AG09319 (cell line): Measurements from ENCODE around the gene GMNN.
"Not testable (repeated sequence)": the region's sequence is repeated elsewhere in the genome, so short reads cannot be mapped to it uniquely, and the experiment has no call there.

ENCODE experiments used
- DNase-seq: peaks from one replicate; pipeline ENCODE4 v3.0.0-alpha.2; 2010; ENCODE audit warnings: low read depth; ENCODE audit errors: extremely low read depth
- CTCF ChIP-seq: IDR thresholded peaks from 2 replicates; pipeline ENCODE4 v1.5.1; 2011; ENCODE audit warnings: low read depth, mild to moderate bottlenecking, inconsistent platforms, low read length, moderate library complexity

Gene GMNN

GRCh38 chr6:24743265-24743943 lies 31.3 kb upstream of the GMNN start:
- DNase-seq, result peak; percentile 86
- no peak for TF ChIP-seq CTCF

GRCh38 chr6:24743944-24744335 lies 30.8 kb upstream of the GMNN start:
- TF ChIP-seq CTCF, result no peak
- DNase-seq, result no peak

- no peak for DNase-seq
- TF ChIP-seq CTCF, result no peak
Observed at GRCh38 chr6:24744911-24745310, 29.8 kb upstream of the GMNN start.

GRCh38 chr6:24749297-24749696 lies 25.4 kb upstream of the GMNN start:
- DNase-seq, result no peak
- TF ChIP-seq CTCF, result no peak

GRCh38 chr6:24750878-24751277 lies 23.9 kb upstream of the GMNN start:
- DNase-seq, result not testable (repeated sequence)

- TF ChIP-seq CTCF, result no peak
- DNase-seq, result no peak
Observed at GRCh38 chr6:24752503-24752902, 22.2 kb upstream of the GMNN start.

GRCh38 chr6:24752917-24753492 lies 21.7 kb upstream of the GMNN start:
- no peak for TF ChIP-seq CTCF
- DNase-seq, result no peak

GRCh38 chr6:24753545-24753944 lies 21.2 kb upstream of the GMNN start:
- DNase-seq, result no peak
- TF ChIP-seq CTCF, result no peak

- not testable (repeated sequence) for DNase-seq
Observed at GRCh38 chr6:24754378-24754777, 20.4 kb upstream of the GMNN start.
